Heart right ventricle (tissue), 16 donors: ENCODE data around the gene CNOT8. TPM values are rescaled to one million over a fixed set of nuclear protein-coding genes. Genes with fewer than 3 reads are reported as not detected.

Experiments
- ATAC-seq, 8 donors: fragments of 200-7000 bp; cut with Tn5 transposase; one replicate each; pipeline ENCODE4 v1.9.1; 2020; ENCODE audit warnings: mild to moderate bottlenecking in 8 of 8, moderate library complexity in 8 of 8, moderate number of reproducible peaks in 1 of 8
- DNase-seq, 2 donors: peaks; one replicate each; pipeline ENCODE4 v3.0.0-alpha.2; 2020
- H3K27ac ChIP-seq, 10 donors: fragments of 200-600 bp; sonication (generic) in 2 of 10; one replicate each; pipeline versions ENCODE4 v1.5.0 to v1.8.0; 2020 to 2022; ENCODE audit warnings: mild to moderate bottlenecking in 3 of 10
- H3K27me3 ChIP-seq, 7 donors: fragments of 200-600 bp; one replicate each; pipeline ENCODE4 v1.8.0; 2021 to 2022; ENCODE audit warnings: mild to moderate bottlenecking in 2 of 7
- H3K36me3 ChIP-seq, 9 donors: fragments of 200-600 bp; sonication (generic) in 1 of 9; one replicate each; pipeline versions ENCODE4 v1.5.0 to v1.8.0; 2020 to 2022; ENCODE audit warnings: mild to moderate bottlenecking in 2 of 9
- H3K4me1 ChIP-seq, 9 donors: fragments of 200-600 bp; sonication (generic) in 1 of 9; one replicate each; pipeline versions ENCODE4 v1.5.0 to v1.8.0; 2020 to 2022; ENCODE audit warnings: mild to moderate bottlenecking in 4 of 9
- H3K4me3 ChIP-seq, 10 donors: fragments of 200-600 bp; sonication (generic) in 2 of 10; one replicate each; pipeline versions ENCODE4 v1.5.0 to v1.8.0; 2020 to 2022; ENCODE audit warnings: mild to moderate bottlenecking in 7 of 10, moderate library complexity in 2 of 10
- H3K9me3 ChIP-seq, 11 donors: fragments of 200-600 bp in 10 of 11; sonication (generic) in 2 of 11; one replicate each; pipeline versions ENCODE4 v1.5.0 to v1.8.0; 2013 to 2022; ENCODE audit warnings: mild to moderate bottlenecking in 2 of 11, control low read depth in 1 of 11, moderate library complexity in 1 of 11
- WGBS, 2 donors: extraction: QIAGEN DNeasy Blood & Tissue Kit; methylation state at CpG; one replicate each; pipeline ENCODE4 v1.1.7; 2013; ENCODE audit warnings: inconsistent platforms in 1 of 2; 5-methylcytosine and 5-hydroxymethylcytosine counted together
- intact Hi-C, 10 donors: fragments of 100-400 bp; cut with DNase I; formaldehyde crosslinking; loops; one replicate each; pipeline versions ENCODE4 v1.11.1 to v1.14.2; 2022
- polyA plus RNA-seq, 2 donors: library from polyadenylated mRNA; stranded (reverse); fragments of 200-250 nt; gene quantifications; one replicate each; pipeline ENCODE4 v1.2.3, GENCODE V29; 2013
- total RNA-seq, 10 donors: library from RNA; stranded (reverse); fragmentation: NEBNext Ultra II Directional in 3 of 10; extraction: Animal tissue kit (Norgen Biotek cat#: 25700) in 3 of 10; gene quantifications; one replicate each; pipeline versions ENCODE4 v1.2.1 to v1.2.4, GENCODE V29; 2021 to 2023
- TF ChIP-seq, protein P1 (sequence below), 9 donors: fragments of 200-600 bp; sonication (generic) in 2 of 9; IDR thresholded peaks; one replicate each; pipeline versions ENCODE4 v1.5.0 to v1.8.0; 2021 to 2022; ENCODE audit warnings: antibody characterized with exemption in 9 of 9, mild to moderate bottlenecking in 5 of 9, moderate library complexity in 1 of 9
- donor health status: Arrhythmogenic right ventricular cardiomyopathy.
- donor health status: ischemic (EF 13 %, LVEDD 7.1; RV severe dilation, severe dysfunction).
- donor health status: healthy with polysubstance abuse.
- donor health status: DM: no; HTN: yes; CAD: no.
- donor health status: DM: no; HTN: no; CAD: no.
- donor health status: ischemic (EF 25% LVEDD 6.9; RV normal size, moderate dysfunction).
- donor health status: ischemic (EF 25% LVEDD 5.7; RV mildly dilated, moderate dysfunction).
- donor health status: healthy.
- donor health status: DM: yes; HTN: yes; CAD: no.
- donor health status: Ischemic cardiomyopathy.
- donor health status: ischemic (EF 35%, LVEDD 5.7; RV mildly dilated, moderate dysfunction).
- donor health status: nonischemic (EF 11% LVEDD 7.7; RV severe dilation, severe dysfunction).
- donor health status: DM: yes; HTN: yes; CAD: no.
- donor health status: PGD.
- donor health status: ischemic (EF 29% LVEDD 5.4; RV normal size, mild dysfunction).
- donor health status: nonischemic (EF 23%, LVEDD 6.1; RV moderate dilation, normal function).

CNOT8 gene
- total and polyA plus RNA-seq, 12 donors, result 20.9 to 29.8 (median 22.1) TPM

DNA sequence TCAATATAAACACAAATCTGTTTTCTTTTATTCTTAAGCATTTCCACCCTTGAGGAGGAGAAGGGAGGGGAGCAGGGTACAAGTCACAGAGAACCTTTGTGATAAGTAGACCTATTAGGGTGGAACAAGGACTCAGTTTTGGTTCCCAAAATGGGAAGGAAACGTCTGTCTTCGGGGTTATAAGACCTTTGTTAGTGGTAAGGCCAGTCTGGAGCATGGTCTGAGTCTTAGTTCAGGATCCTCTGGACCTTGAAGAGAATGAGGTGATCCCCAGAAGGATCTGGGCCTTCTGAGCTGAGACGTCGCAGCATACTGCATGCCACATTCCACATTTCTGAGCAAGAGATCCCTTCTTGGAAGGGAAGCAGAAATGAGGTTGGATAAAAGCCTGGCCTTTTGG lies 45.3 kb upstream of the CNOT8 start:
- Histone ChIP-seq H3K27me3 (no peaks in the 10 kb centered on the region), H3K27ac (no peak overlapping the region), H3K4me3 (no peak overlapping the region), H3K4me1 (peaks cover 0 to 29% (median 7%) of the 10 kb centered on the region in 9 donors), H3K36me3 (peaks cover 0 to 100% (median 67%) of the 10 kb centered on the region in 9 donors), H3K9me3 (no peaks in the 10 kb centered on the region)
- intact Hi-C loops, result loop anchor here in 6 of 10 donors (2.0 to 5.0 kb wide), 3 partner anchors 160 to 162 kb away; no protein-coding TSS in a partner anchor
- 83 to 84% methylated on average over 4 of the region's 4 CpGs for WGBS, 2 donors
- TF ChIP-seq, protein P1, sequence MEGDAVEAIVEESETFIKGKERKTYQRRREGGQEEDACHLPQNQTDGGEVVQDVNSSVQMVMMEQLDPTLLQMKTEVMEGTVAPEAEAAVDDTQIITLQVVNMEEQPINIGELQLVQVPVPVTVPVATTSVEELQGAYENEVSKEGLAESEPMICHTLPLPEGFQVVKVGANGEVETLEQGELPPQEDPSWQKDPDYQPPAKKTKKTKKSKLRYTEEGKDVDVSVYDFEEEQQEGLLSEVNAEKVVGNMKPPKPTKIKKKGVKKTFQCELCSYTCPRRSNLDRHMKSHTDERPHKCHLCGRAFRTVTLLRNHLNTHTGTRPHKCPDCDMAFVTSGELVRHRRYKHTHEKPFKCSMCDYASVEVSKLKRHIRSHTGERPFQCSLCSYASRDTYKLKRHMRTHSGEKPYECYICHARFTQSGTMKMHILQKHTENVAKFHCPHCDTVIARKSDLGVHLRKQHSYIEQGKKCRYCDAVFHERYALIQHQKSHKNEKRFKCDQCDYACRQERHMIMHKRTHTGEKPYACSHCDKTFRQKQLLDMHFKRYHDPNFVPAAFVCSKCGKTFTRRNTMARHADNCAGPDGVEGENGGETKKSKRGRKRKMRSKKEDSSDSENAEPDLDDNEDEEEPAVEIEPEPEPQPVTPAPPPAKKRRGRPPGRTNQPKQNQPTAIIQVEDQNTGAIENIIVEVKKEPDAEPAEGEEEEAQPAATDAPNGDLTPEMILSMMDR (IDR thresholded peaks at IDR 0.05), result no peak
- DNase-seq (no peak), ATAC-seq (no peak)

DNA sequence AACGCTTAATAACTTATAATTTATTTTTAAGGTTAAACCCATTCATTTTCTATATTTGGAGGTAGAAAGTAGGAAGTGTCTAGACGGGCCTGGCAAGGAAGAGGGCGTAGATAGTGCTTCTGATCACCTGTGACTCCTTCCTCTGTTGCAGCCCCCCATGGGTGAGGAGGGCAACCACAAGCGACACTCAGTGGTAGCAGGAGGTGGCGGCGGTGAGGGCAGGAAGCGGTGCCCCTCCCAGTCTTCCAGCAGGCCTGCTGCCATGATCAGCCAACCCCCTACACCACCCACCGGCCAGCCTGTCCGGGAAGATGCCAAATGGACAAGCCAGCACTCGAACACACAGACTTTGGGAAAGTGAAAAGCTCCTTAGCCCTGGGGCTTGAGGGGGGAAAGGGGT lies 44.7 kb upstream of the CNOT8 start:
- DNase-seq, result no peak
- TF ChIP-seq, protein P1 (IDR thresholded peaks at IDR 0.05), result no peak
- WGBS, 2 donors, result 78 to 84% methylated on average over 10 of the region's 10 CpGs
- peaks cover 0 to 34% (median 7%) of the 10 kb centered on the region in 9 donors for H3K4me1 ChIP-seq
- no peak overlapping the region for H3K27ac ChIP-seq
- ATAC-seq, result no peak
- H3K4me3 ChIP-seq, result no peak overlapping the region
- peaks cover 0 to 100% (median 63%) of the 10 kb centered on the region in 9 donors for H3K36me3 ChIP-seq
- intact Hi-C loops, result loop anchor here in 6 of 10 donors (2.0 to 5.0 kb wide), 3 partner anchors 161 to 163 kb away; no protein-coding TSS in a partner anchor
- no peaks in the 10 kb centered on the region for H3K9me3 ChIP-seq
- H3K27me3 ChIP-seq, result no peaks in the 10 kb centered on the region

DNA sequence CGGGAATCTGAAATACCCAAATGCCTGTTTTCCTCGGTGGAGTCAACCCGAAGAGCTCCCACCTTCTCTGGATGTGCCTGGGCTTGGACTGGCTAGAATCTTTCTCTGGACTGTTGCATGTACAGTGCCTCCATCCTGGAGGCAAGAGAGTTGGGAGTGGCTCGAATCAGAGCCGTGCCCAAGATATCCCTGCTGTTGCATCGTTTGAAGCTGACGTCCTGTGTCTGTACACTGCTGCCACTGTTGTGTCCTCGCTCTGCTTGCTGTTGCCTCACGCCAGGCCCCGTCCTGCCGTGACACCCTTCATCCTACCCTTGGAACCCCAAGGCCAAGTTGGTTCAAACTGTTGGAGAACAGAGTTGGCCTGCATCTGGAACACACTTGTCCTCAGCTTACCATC lies 43.4 kb upstream of the CNOT8 start:
- peaks cover 0 to 42% (median 8%) of the 10 kb centered on the region in 9 donors for H3K4me1 ChIP-seq
- H3K27me3 ChIP-seq, result no peaks in the 10 kb centered on the region
- H3K9me3 ChIP-seq, result no peaks in the 10 kb centered on the region
- DNase-seq (no peak), ATAC-seq (no peak)
- no peak overlapping the region for H3K27ac ChIP-seq
- WGBS, 2 donors, result 82 to 88% methylated on average over 11 of the region's 11 CpGs
- no peak overlapping the region for H3K4me3 ChIP-seq
- TF ChIP-seq, protein P1 (IDR thresholded peaks at IDR 0.05), result no peak
- intact Hi-C loops, result no loop called here
- peaks cover 0 to 100% (median 54%) of the 10 kb centered on the region in 9 donors for H3K36me3 ChIP-seq

DNA sequence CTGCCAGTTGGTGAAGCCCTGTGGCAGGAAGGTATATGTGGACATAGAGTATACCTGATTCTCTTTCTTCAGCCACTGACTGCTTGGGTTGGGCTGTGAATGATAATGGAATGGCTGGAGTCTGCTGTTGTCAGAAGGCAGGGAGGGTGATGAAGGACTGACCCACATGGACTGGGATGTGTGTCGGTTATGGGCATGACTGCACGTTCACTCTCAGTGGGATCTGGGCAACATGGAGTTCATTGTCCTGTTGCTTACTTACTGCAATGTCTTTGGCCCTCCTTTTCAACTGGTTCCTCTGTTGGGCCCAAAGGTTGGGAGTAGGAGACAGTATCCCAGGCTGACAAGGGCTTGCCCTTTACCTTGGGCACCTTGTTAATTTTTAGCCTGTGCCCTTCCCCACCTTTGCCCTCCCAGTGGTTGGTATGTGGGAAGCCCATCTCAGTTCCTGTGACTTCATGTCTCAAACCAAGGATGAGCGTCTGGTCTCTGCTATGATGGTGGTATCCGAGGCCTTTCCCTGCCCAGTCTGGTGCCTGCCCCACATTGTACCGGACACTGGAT lies 42.7 kb upstream of the CNOT8 start:
- H3K27ac ChIP-seq, result peak overlapping the region in 1 of 10 donors; percentile 46
- intact Hi-C loops, result no loop called here
- TF ChIP-seq, protein P1 (IDR thresholded peaks at IDR 0.05), result no peak
- no peaks in the 10 kb centered on the region for H3K9me3 ChIP-seq
- H3K4me1 ChIP-seq, result peaks cover 0 to 43% (median 8%) of the 10 kb centered on the region in 9 donors
- ATAC-seq, result no peak
- no peak overlapping the region for H3K4me3 ChIP-seq
- H3K36me3 ChIP-seq, result peaks cover 0 to 100% (median 56%) of the 10 kb centered on the region in 9 donors
- no peaks in the 10 kb centered on the region for H3K27me3 ChIP-seq
- WGBS, 2 donors, result 81 to 90% methylated on average over 5 of the region's 5 CpGs
- DNase-seq, result no peak
